H54 (cell line): Measurements from ENCODE around the gene CCDC13.

ENCODE experiments used
- DNase-seq: peaks from one replicate; pipeline ENCODE4 v3.0.0; 2011; ENCODE audit warnings: low spot score, mixed read lengths; ENCODE audit not compliant: insufficient read length
- FAIRE-seq: peaks from 3 replicates; lab custom pipeline; 2011; peaks lifted over from hg19 to GRCh38; lab: Jason Lieb, UNC
- POLR2A ChIP-seq: IDR thresholded peaks from 2 replicates; pipeline ENCODE4 v1.6.1; 2011; ENCODE audit warnings: low read depth, mild to moderate bottlenecking, low read length

CCDC13 gene

DNA sequence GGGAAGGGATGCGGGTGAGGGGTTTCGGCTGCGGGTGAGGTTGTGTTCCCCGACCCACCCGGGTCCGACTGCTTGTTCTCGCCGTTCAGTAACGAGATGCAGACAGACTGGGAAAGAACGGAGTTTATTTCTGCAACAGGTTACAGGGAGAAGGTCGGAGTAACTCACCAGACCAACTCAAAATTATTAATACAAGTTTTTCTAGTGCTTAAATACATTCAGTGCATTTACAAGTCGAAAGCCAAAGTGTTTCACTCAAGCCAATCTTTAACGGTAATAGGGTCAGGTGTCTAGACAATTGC lies 31.7 kb upstream of the CCDC13 start:
- TF ChIP-seq POLR2A, result no peak
- FAIRE-seq (no peak), DNase-seq (no peak)

DNA sequence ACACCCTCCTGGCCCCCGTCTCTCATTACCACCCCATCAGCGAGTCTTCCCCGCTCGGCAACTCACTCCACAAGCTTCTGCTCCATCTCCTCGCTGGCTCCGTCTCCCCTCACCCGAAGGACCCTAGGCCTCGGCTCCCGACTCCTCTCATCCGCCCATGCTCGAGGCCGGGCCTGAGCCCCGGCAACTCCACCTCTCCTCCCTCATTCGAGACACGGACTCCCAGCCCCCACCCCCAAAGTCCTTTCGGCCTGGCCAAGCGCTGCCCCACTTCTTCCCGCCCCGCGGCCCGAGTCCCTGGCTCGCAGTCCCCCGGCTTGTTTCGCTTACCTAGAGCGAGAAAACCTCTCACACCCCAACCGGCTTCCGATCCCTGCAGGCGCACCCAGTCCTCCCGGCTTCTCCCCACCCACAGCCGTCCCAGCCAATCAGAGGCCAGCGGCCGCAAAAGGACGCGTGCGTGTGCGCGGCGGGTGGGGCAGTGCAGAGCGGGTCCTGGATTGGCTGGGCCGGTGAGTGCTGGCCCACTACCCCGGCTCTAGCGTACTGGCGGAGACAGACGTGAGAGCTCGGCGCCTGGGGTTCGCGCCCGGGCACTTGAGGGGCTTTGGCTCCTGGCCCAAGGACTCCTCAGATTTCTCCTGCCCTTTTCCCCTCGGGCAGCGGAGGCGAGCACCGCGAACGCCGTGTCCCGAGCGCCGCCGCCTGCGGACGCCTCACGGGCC lies 31.2 kb upstream of the CCDC13 start, which contains the start of gene HIGD1A:
TSS of gene HIGD1A (minus strand) at position 385 of the 725 bp plus-strand sequence. CDS start 10,237 bp downstream, outside the sequence.
- TF ChIP-seq POLR2A, result peak; percentile 59
- peak; percentile 79 for FAIRE-seq
- DNase-seq, result peak; percentile 92

DNA sequence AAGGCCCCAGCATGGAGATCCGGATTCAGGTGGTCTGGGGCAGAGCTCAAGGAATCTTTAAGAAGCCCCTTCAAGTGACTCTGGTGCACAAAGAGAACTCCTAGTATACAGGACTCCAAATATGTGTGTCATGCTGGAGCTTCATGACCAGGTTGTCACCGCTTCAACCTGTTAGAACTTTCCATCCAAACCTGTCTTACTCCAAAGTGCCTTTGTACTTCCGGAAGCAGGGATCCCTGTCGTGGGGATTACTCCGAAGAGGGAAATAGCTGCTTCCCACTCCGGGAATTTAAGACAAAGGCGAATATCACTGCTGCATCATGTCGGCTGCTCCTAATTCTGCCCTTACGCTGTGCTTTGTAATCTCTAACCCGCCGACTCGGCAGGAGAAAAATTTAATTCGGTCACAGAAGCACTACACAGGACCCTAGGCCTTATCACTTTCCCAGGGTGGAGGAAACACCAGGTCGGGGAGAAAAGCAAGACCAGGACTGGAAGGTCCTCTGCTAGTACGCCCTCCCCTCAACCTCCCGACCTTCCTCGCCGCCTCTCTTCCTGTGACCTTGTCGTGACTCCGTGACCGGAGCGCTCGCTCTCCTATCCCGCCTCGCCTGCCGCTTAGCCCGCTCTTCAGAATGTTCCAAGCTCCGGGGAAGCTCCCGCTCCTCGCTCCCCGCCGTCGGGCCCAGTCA lies 30.5 kb upstream of the CCDC13 start:
- FAIRE-seq (no peak), DNase-seq (peak; percentile 34)
- TF ChIP-seq POLR2A, result no peak

DNA sequence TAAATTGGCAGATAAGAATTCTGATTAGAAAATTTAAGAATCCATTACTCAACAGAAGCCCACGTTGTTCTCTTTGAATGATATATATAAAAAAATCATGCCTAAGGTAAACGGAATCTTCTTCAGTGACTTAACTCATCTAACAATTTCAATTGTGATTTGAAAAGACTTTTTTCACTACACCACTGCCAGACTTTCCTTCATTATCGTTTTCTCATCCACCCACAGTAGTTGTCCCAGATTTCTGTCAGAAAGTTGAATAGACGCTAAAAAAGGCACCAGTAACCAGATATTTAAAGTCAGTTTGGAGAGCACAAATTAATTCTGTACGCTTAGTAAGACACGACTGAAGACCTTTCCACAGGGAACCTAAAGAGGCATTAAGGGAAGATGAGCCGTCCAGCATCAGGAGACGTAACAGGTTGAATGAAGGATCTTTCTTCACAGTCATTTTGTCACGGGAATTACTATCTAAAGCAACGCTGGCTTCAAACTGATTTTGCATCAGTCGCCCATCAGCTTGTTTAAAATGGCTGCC lies 29.9 kb upstream of the CCDC13 start:
- no peak for TF ChIP-seq POLR2A
- FAIRE-seq (no peak), DNase-seq (no peak)

DNA sequence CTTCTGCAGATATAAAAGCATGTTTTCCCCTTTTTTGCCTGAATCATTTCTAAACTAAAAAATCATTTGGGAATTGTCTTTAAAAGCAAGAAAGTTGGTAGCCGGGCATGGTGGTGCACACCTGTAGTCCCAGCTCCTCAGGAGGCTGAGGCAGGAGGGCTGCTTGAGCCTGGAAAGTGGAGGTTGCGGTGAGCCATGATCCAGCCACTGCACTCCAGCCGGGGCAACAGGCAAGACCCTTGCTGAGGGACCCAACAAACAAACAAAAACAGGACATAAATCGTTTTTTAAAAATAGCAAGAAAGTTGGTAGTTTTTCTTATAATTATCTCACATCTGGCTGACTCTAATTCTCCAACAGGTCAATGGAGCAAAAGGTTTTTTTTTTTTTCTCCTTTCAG lies 28.7 kb upstream of the CCDC13 start:
- DNase-seq, result no peak
- TF ChIP-seq POLR2A, result no peak
- no peak for FAIRE-seq

DNA sequence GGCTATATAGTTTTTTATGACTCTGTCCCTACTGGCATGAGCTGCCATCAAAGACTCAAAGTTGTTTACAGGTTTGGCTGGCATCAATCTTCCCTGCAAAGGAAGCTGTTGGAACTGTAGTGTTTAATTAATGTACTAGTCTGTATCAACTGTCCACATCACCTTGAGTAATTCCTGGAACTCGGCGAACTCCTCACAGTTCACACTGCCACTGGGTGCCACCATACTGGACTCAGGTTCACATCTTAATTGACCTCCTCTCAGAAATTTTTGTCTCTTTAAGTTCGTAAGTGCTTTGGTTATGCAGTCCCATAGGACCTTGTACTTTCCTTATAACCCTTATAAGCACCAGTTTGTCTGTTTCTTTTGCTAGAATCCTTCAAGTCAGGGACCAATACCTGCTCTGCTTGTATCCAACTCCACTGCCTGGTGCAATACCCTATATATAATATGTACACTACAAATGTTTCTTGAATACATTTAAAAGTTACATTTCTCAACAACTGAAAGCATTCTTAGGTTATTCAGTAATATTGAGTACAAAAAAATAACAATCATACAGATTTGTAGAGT lies 28.1 kb upstream of the CCDC13 start:
- no peak for FAIRE-seq
- DNase-seq, result no peak
- TF ChIP-seq POLR2A, result no peak

DNA sequence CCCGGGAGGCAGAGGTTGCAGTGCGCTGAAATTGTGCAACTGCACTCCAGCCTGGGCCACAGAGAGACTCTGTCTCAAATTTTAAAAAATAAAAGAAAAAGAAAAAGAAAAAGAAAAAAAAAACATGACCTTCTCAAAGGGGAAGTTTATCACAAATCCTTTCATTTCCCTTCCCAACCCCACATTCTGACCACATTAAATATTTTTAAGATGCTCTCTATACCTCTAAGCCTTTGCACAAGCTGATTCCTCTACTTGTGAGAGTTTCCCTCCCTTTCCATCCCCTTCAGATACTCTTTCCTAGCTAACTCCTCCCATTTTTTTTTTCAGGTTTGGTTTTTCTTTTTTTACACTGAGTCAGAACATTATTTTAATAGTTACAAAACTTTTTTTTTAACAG lies 27.2 kb upstream of the CCDC13 start:
- DNase-seq, result no peak
- no peak for FAIRE-seq
- no peak for TF ChIP-seq POLR2A

DNA sequence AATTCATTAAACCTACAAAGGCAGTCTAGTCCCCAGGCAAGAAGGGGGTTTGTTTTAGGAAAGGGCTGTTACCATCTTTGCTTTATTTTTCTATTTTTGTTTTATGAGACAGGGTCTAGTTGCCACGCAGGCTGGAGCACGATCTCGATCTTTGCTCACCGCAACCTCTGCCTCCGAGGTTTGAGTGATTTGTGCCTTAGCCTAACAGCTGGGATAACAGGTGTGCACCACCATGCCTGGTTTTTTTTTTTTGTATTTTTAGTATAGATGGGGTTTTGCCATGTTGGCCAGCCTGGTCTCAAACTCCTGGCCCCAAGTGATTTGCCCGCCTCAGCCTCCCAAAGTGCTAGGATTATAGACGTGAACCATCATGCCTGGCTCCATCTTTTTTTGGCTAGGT lies 26.3 kb upstream of the CCDC13 start:
- FAIRE-seq (no peak), DNase-seq (no peak)

DNA sequence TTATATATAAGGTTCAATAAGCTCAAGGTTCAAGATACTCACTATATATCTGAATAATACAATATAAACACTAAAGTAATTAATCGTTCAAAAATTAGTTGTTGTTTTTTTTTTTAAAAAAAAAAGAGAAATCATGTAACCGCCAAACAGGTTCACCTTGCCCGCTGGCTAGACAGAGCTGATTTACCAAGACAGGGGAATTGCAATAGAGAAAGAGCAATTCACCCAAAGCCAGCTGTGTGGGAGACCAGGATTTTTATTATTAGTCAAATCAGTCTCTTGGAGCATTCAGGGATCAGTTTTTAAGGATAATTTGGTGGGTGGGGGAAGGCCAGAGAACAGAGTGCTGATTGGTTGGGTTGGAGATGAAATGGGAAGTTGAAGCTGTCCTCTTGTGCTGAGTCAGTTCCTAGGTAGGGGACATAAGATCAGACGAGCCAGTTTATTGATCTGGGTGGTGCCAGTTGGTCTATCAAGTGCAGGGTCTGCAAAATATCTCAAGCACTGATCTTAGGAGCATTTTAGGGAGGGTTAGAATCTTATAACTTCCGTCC lies 23.4 kb upstream of the CCDC13 start:
- TF ChIP-seq POLR2A, result no peak
- no peak for DNase-seq
- no peak for FAIRE-seq

More for the DNA sequence above, 26.3 kb upstream of the CCDC13 start:
- TF ChIP-seq POLR2A, result no peak

DNA sequence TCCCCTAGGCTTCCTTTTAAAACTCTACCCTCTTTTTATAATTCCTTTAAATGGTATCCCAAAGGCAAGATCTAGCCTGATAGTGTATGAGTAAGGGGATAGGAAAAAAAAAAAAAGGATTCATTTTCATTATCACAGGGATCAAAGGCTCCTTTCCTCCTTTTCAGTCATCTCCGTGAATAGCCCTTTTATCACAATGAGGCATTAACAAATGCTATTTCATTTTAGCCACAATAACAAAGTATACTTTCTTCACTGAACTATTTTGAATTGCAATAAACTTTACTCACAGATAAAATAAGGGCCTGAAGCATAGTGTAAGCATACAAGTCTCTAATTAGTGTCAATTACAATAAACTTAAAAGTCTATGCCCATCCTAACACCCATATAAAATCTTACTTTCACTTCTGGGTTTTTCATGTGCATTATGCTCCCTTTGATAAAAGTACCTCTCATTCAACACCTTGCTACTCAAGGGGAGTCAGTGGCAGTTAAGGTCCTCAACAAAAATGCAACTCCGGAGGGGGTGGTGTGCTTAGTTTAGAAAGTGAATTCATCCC lies 22.6 kb upstream of the CCDC13 start:
- DNase-seq (no peak), FAIRE-seq (no peak)
- no peak for TF ChIP-seq POLR2A

DNA sequence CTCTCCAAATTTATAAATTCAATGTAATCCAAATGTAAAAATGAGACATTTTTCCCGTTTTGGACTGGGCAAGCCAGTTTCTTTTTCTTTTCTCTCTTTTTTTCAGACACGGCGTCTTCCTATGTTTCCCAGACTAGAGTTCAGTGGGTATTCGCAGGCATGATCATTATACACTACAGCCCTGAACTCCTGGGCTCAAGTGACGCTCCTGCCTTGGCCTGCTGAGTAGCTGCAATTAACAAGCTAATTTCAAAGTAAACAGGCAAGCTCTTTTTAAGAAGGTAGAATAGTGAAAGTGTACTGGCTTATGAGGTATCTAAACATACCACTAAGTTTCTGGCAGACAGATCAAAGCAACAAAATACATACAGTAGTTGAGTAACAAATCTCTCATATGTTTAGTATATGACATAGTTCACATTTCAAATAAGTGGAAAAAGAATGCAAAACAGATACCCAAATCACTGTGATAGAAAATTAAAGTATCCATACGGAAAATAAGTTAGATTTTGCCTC lies 17.7 kb upstream of the CCDC13 start:
- no peak for TF ChIP-seq POLR2A
- FAIRE-seq (no peak), DNase-seq (no peak)

DNA sequence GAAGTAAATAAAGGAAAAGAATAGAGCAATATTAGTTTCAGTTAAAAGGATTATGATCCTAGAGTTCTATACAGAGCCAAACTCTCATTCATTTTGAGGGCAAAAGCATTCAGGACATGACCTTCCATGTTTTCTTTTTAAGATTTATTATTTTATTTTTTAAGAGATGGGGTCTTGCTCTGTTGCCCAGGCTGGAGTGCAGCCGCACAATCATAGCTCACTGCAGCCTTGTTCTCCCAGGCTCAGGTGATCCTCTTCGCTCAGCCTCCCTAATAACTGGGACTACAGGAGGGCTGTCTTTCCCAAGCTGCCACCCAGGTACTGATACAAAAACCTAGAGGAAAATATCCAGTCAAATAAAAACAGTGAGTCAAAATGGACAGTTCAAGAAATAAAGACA lies 13.6 kb upstream of the CCDC13 start:
- no peak for TF ChIP-seq POLR2A
- DNase-seq (no peak), FAIRE-seq (no peak)

DNA sequence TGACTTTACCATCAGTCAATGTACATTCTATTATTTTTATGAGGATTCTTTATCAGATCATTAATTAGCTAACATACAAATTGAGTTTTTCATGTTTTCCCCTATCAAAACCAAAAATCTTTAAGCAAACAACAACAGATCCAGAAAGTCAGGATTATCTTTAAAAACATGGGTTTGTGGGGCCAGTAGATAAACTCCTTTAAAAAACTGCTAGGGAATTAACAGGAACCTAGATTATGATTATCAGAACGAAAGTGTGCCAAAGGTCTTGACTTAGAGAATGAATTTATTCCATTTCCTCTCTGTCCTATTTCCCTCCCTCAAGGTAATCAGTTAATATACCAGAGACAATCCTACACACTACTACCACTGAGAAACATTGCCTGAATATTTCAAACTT lies 13.2 kb upstream of the CCDC13 start:
- FAIRE-seq (no peak), DNase-seq (no peak)
- no peak for TF ChIP-seq POLR2A

DNA sequence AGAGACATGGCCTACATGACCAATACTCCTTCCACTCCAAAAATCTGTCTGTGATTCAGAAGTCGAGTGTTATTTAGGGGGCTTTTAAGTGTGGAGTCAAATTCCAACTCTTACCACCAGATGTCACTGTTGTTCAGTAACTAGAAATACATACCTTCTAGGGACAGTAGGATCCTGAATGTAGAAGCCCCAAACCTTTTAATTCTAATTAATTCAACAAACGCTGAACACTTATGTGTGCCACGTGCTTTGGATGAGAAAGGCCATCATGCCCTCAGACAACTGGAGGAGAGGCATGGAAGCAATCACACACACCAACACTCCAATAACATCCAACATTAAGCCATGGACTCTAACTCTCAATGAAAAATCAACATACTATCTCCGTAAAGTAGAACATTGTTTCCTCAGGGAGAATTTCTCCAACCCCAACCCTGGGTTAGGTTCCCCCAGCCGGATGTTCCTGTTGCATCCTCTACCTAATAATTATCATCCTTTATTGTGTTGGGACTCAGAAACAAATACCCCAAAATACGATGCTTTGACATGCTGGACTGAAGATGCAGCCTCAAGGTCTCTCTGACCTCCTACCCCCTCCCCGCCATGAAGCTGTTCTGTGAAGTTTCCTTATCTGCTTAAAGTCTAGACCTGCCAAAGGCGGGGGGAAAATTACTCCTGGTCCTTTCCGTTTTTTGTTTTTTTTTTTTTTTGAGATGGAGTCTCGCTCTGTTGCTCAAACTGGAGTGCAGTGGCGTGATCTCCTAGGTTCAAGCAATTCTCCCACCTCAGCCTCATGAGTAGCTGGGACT lies 8.0 kb upstream of the CCDC13 start:
- peak; percentile 88 for FAIRE-seq
- DNase-seq, result peak; percentile 50
- no peak for TF ChIP-seq POLR2A
